Epithelial cell of proximal tubule (primary cell): ENCODE data around the gene TIMM22. TPM values are rescaled to one million over a fixed set of nuclear protein-coding genes. Genes with fewer than 3 reads are reported as not detected.

Experiments
- DNase-seq: peaks from one replicate; pipeline ENCODE4 v3.0.0-alpha.2; 2011; ENCODE audit warnings: low read depth
- H3K4me3 ChIP-seq: 2 replicates; pipeline ENCODE4 v1.5.1; 2011; ENCODE audit warnings: low read depth, mild to moderate bottlenecking, low read length
- total RNA-seq: library from RNA; depleted of rRNA; stranded (reverse); fragments of >200 nt; gene quantifications from 2 replicates; pipeline ENCODE4 v1.2.3, GENCODE V29; 2015
- TF ChIP-seq, protein P1 (sequence below): conservative IDR thresholded peaks from 2 replicates; pipeline ENCODE4 v1.5.1; 2012; ENCODE audit warnings: low read depth, mild to moderate bottlenecking, low read length

Gene TIMM22
- total RNA-seq, 1 donor from 2014 or later = 18.7 TPM

DNA sequence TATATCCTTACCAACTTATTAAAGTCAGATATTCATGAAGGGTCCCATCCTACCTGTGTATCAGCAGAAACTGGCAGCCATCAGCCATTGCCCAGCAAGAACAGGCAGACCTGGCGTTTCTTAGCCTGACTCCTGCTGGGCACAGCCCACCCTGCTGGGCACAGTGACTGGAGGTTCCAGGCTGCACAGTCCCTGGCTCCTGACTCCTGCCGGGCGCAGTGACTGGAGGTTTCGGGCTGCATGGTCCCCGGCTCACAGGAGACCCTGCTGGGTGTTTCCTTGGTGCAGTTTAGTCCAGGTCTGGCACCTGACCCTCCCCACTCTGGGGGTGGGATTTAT is 6.7 kb downstream of the TIMM22 start:
- TF ChIP-seq, protein P1, sequence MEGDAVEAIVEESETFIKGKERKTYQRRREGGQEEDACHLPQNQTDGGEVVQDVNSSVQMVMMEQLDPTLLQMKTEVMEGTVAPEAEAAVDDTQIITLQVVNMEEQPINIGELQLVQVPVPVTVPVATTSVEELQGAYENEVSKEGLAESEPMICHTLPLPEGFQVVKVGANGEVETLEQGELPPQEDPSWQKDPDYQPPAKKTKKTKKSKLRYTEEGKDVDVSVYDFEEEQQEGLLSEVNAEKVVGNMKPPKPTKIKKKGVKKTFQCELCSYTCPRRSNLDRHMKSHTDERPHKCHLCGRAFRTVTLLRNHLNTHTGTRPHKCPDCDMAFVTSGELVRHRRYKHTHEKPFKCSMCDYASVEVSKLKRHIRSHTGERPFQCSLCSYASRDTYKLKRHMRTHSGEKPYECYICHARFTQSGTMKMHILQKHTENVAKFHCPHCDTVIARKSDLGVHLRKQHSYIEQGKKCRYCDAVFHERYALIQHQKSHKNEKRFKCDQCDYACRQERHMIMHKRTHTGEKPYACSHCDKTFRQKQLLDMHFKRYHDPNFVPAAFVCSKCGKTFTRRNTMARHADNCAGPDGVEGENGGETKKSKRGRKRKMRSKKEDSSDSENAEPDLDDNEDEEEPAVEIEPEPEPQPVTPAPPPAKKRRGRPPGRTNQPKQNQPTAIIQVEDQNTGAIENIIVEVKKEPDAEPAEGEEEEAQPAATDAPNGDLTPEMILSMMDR = no peak
- no peak overlapping the region for H3K4me3 ChIP-seq
- no peak for DNase-seq

DNA sequence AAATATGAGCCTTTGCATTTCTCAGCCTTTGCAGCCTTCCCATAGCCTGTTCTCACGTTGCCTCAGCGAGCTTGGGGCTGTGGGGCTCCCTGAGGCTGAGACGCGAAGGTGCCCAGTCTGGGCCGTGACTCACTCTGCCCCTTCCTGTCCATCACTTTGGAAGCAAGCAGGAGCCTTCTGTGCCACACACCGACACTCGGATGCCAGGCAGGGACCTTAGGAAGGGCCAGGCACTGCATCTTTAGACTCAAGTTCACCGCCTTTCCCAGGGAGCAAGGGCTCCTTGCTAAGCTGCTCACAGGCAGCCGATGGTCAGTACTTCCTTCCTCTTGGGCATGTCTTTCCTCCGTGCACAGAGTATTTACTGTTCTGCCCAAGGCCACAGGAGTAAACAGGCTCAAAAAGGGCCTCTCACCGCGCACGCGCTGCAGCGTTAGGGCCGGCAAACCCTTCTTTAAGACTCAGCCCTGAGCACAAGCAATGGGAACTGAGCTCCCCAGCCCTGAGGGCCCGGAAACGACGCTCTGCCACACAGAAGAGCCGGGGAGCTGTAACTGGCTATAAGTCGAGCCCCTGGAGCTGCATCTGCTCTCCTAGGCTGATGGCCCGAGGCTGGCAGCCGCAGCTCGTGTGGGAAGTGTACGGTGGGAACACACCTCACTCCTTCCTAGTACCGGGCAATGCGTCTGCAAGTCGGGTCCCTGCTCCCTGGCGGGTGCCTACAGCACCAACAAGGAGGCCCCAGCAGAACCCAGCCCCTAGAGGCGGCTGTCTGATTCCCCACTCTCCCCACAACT is 7.2 kb downstream of the TIMM22 start:
- TF ChIP-seq, protein P1 = no peak
- no peak overlapping the region for H3K4me3 ChIP-seq
- no peak for DNase-seq

DNA sequence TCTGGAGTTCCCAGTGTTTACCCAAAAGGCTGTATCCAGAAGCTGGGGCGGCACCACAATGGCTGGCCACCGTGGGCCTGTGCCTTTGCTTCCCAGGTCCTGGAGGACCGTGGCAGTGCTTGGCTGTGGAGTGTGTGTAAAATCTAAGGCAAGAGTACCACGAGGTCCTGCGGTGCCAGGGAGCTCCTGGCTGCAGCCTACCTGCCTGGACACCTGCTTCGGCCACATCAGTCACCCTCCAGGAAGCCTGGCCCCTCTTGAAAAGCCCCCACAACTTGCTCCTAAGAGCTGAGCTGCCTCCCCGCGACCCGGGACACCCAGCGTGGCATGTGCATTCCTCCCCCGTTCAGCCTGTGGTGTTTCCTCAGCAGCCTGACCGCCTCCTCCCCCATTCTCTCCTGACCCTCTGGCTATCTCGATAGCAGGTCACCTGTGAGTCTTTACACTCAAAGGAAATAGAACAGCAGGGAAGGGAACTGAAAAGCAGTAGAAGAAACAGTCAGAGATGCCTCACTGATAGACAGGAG is 7.9 kb downstream of the TIMM22 start:
- TF ChIP-seq, protein P1 = no peak
- H3K4me3 ChIP-seq = no peak overlapping the region
- DNase-seq = no peak

DNA sequence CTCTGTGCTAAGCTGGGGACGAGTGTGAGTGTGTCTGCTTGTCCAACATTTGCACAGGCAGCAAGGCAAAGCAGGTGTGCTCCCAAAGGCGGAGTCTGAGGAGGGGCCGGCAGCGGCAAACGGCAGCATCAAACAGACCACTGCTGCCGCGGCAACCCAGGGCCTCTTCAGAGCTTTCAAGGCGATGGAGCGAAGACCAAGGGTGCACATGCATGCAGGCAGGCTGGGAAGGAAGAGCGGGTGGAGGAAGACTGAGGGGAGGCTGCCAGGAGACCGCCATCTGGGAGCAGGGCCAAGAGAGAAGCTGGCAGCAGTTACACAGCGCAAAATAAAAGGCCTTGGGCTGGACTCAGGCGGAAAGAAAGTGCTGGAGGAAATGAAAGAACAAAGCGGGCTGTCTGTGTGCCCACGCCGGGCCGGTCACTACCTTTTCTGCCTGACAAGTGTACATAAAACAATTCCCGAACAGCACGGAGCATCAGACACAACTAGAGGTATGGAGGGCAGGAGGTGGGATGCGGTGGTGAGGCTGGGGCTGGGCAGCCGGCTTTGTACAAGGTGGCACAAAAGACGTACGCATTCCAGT is 8.5 kb downstream of the TIMM22 start:
- DNase-seq = no peak
- TF ChIP-seq, protein P1 = no peak
- no peak overlapping the region for H3K4me3 ChIP-seq

DNA sequence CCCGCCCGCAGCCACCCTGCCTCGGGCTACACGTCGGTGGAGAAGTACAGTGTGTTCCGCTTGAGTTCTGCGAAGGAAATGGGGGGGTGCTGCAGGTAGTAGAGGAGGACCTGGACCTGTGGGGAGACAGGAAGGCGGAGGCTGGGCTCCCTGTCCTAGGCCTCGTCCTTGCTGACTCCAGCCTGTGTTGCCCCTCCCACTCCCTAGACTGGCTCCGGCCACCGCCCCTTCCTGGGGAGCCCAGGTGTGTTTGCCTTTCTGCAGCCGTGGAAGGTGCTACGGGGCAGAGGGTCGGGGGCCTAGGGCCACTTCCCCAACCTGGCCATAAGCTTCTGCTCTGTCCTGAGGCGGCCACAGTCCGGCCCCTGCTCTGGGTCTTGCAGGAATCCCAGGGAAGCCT is 9.1 kb downstream of the TIMM22 start:
- no peak for DNase-seq
- no peak overlapping the region for H3K4me3 ChIP-seq
- TF ChIP-seq, protein P1 = no peak

DNA sequence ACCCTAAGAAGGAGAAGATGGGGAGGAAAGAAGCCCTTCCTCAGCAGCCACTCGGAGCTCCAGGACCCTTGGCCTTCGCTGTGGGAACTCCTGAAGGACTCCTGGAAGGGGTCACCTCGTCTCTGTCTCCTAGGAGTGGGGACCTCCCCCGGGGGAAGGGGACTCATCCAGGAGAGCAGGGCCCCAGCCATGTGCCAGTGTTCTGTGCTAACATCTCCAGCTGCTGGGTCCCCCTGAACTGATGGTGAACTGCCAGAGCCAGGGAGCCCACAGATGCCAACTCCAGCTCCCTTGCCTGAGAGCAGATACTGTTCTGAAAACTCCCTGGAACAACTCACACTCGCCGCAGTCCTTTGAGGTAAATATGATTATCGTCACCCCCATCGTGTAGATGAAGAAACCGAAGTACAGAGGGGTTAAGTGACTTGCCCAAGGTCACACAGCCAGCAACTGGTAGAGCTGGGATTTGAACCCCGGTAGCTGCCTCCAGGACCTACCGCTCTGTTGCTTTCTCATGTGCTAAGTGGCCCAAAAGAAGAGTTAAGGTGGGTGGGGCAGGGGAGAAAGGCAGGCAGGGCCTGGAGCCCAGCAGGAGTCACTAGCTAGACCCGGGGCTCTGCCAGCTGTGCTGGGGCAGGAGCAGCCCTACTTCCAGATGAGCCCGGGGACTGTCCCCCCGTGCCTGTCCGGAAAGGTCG is 10.5 kb downstream of the TIMM22 start:
- no peak overlapping the region for H3K4me3 ChIP-seq
- TF ChIP-seq, protein P1 = no peak
- DNase-seq = no peak
